Measurements from ENCODE around the gene UTP25.

GRCh38 chr1:209805875-209806760 lies 21.7 kb upstream of the UTP25 start, which contains the start of gene IRF6:
- TF ChIP-seq, protein P1, sequence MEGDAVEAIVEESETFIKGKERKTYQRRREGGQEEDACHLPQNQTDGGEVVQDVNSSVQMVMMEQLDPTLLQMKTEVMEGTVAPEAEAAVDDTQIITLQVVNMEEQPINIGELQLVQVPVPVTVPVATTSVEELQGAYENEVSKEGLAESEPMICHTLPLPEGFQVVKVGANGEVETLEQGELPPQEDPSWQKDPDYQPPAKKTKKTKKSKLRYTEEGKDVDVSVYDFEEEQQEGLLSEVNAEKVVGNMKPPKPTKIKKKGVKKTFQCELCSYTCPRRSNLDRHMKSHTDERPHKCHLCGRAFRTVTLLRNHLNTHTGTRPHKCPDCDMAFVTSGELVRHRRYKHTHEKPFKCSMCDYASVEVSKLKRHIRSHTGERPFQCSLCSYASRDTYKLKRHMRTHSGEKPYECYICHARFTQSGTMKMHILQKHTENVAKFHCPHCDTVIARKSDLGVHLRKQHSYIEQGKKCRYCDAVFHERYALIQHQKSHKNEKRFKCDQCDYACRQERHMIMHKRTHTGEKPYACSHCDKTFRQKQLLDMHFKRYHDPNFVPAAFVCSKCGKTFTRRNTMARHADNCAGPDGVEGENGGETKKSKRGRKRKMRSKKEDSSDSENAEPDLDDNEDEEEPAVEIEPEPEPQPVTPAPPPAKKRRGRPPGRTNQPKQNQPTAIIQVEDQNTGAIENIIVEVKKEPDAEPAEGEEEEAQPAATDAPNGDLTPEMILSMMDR (IDR thresholded peaks at IDR 0.05) = no peak
- TF ChIP-seq EZH2 (IDR thresholded peaks at IDR 0.05) = peak; percentile 39

Measured in neural progenitor cell (in vitro differentiated cells).